Epithelial cell of esophagus (primary cell): ENCODE measurements around the gene TTLL10.

Experiments
- DNase-seq: peaks from one replicate; pipeline ENCODE4 v3.0.0; 2010; ENCODE audit warnings: low read depth
- H3K4me3 ChIP-seq: 2 replicates; pipeline ENCODE4 v1.5.1; 2011; ENCODE audit warnings: mild to moderate bottlenecking, low read length, control low read depth
- CTCF ChIP-seq: IDR thresholded peaks from 2 replicates; pipeline ENCODE4 v1.5.1; 2011; ENCODE audit warnings: low read depth, mild to moderate bottlenecking, low read length, control low read depth, inconsistent platforms; ENCODE audit not compliant: insufficient read depth; ENCODE audit errors: missing control alignments

The TTLL10 gene

GRCh38 chr1:1210726-1211540, 37.3 kb downstream of the TTLL10 start:
- no peak for TF ChIP-seq CTCF
- H3K4me3 ChIP-seq, result no peak overlapping the region
- no peak for DNase-seq

- DNase-seq, result no peak
- TF ChIP-seq CTCF, result no peak
- no peak overlapping the region for H3K4me3 ChIP-seq
These were observed 38.1 kb downstream of the TTLL10 start for GRCh38 chr1:1211541-1212441.

GRCh38 chr1:1212780-1213344, 39.2 kb downstream of the TTLL10 start:
- TF ChIP-seq CTCF, result no peak
- H3K4me3 ChIP-seq, result no peak overlapping the region
- DNase-seq, result no peak

GRCh38 chr1:1213345-1214265, 39.9 kb downstream of the TTLL10 start, which contains the start of gene TNFRSF4:
Gene TNFRSF4 (minus strand): TSS chr1:1214153. CDS start chr1:1214127, 26 bp downstream.
- TF ChIP-seq CTCF, result no peak
- no peak for DNase-seq

GRCh38 chr1:1215080-1215676, 41.5 kb downstream of the TTLL10 start:
- no peak overlapping the region for H3K4me3 ChIP-seq
- TF ChIP-seq CTCF, result no peak
- DNase-seq, result no peak

More at GRCh38 chr1:1213345-1214265, 39.9 kb downstream of the TTLL10 start, which contains the start of gene TNFRSF4:
- H3K4me3 ChIP-seq, result no peak within 1 kb of the TSS
